Fibroblast of mammary gland (primary cell): Measurements from ENCODE around the gene ABCD3.

Source experiments
- DNase-seq: peaks from one replicate; pipeline ENCODE4 v3.0.0-alpha.2; 2010; ENCODE audit warnings: low read depth
- H3K4me3 ChIP-seq: 2 replicates; pipeline ENCODE4 v1.5.1; 2011; ENCODE audit warnings: low read depth, mild to moderate bottlenecking, low read length, moderate library complexity; ENCODE audit not compliant: control insufficient read depth
- CTCF ChIP-seq: conservative IDR thresholded peaks from 2 replicates; pipeline ENCODE4 v1.5.1; 2011; ENCODE audit warnings: low read depth, low read length, inconsistent platforms; ENCODE audit not compliant: control insufficient read depth, insufficient read depth

Gene ABCD3

GRCh38 chr1:94501935-94502334 is 83.7 kb downstream of the ABCD3 start:
- DNase-seq: no peak
- no peak overlapping the region for H3K4me3 ChIP-seq
- TF ChIP-seq CTCF: no peak

GRCh38 chr1:94503153-94503552 is 85.0 kb downstream of the ABCD3 start:
- no peak for DNase-seq
- no peak overlapping the region for H3K4me3 ChIP-seq
- TF ChIP-seq CTCF: no peak

GRCh38 chr1:94504601-94505000 is 86.4 kb downstream of the ABCD3 start:
- no peak for TF ChIP-seq CTCF
- no peak overlapping the region for H3K4me3 ChIP-seq
- no peak for DNase-seq

GRCh38 chr1:94512816-94513215 is 94.6 kb downstream of the ABCD3 start:
- no peak for DNase-seq
- TF ChIP-seq CTCF: no peak

GRCh38 chr1:94514095-94514727 is 96.0 kb downstream of the ABCD3 start:
- TF ChIP-seq CTCF: peak; percentile 80
- no peak overlapping the region for H3K4me3 ChIP-seq
- DNase-seq: no peak

More at GRCh38 chr1:94512816-94513215, 94.6 kb downstream of the ABCD3 start:
- no peak overlapping the region for H3K4me3 ChIP-seq

- no peak overlapping the region for H3K4me3 ChIP-seq
- DNase-seq: no peak
- no peak for TF ChIP-seq CTCF
Observed at GRCh38 chr1:94515296-94515947, 97.2 kb downstream of the ABCD3 start.
